ENCODE data around the gene APC2. TPM values are rescaled to one million over a fixed set of nuclear protein-coding genes. Genes with fewer than 3 reads are reported as not detected.
"Not testable (repeated sequence)": the region's sequence is repeated elsewhere in the genome, so short reads cannot be mapped to it uniquely, and the experiment has no call there.

The APC2 gene
- polyA plus RNA-seq, 1 experiment, result 0.09 TPM

GRCh38 chr19:1435378-1435989, 14.4 kb upstream of the APC2 start:
- no peak for DNase-seq (ENCODE audit: low read depth, low spot score)
- Histone ChIP-seq H3K4me3 (ENCODE audit: low read depth, low read length) (no peak overlapping the region), H3K27ac (ENCODE audit: low read depth, low read length) (no peak overlapping the region), H3K9me3 (ENCODE audit: control insufficient read depth, insufficient read depth, low read length) (peaks cover 6% of the 10 kb centered on the region; the same call in 1 of the 2 replicates), H3K27me3 (ENCODE audit: control insufficient read depth, insufficient read depth, low read length) (no peaks in the 10 kb centered on the region)
- POLR2A ChIA-PET, result no interaction called here
- TF ChIP-seq, protein P1, sequence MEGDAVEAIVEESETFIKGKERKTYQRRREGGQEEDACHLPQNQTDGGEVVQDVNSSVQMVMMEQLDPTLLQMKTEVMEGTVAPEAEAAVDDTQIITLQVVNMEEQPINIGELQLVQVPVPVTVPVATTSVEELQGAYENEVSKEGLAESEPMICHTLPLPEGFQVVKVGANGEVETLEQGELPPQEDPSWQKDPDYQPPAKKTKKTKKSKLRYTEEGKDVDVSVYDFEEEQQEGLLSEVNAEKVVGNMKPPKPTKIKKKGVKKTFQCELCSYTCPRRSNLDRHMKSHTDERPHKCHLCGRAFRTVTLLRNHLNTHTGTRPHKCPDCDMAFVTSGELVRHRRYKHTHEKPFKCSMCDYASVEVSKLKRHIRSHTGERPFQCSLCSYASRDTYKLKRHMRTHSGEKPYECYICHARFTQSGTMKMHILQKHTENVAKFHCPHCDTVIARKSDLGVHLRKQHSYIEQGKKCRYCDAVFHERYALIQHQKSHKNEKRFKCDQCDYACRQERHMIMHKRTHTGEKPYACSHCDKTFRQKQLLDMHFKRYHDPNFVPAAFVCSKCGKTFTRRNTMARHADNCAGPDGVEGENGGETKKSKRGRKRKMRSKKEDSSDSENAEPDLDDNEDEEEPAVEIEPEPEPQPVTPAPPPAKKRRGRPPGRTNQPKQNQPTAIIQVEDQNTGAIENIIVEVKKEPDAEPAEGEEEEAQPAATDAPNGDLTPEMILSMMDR (IDR thresholded peaks at IDR 0.05; ENCODE audit: low read depth, low read length), result no peak
- CTCF ChIA-PET, result no interaction called here

- H3K27me3 ChIP-seq (ENCODE audit: control insufficient read depth, insufficient read depth, low read length), result no peaks in the 10 kb centered on the region
- TF ChIP-seq, protein P1 (IDR thresholded peaks at IDR 0.05; ENCODE audit: low read depth, low read length), result no peak
- H3K9me3 ChIP-seq (ENCODE audit: control insufficient read depth, insufficient read depth, low read length), result peaks cover 6% of the 10 kb centered on the region; the same call in 1 of the 2 replicates
- ChIA-PET POLR2A (interaction anchor here (0.7 kb wide), 1 partner anchor 647 kb away, joined by 5 read pairs; no protein-coding TSS in a partner anchor), CTCF (interaction anchor here (0.6 to 1.4 kb wide), 3 partner anchors 23 to 718 kb away, joined by 3 to 4 read pairs (median 4); no protein-coding TSS in a partner anchor)
- H3K4me3 ChIP-seq (ENCODE audit: low read depth, low read length), result no peak overlapping the region
- no peak overlapping the region for H3K27ac ChIP-seq (ENCODE audit: low read depth, low read length)
- no peak for DNase-seq (ENCODE audit: low read depth, low spot score)
These were observed 12.3 kb upstream of the APC2 start for GRCh38 chr19:1437609-1438008.

GRCh38 chr19:1438035-1438932, 11.6 kb upstream of the APC2 start, which contains the start of gene RPS15:
RPS15 (plus strand) TSS chr19:1438396; CDS start chr19:1438426, 30 bp downstream.
- no peaks in the 10 kb centered on the region for H3K27me3 ChIP-seq (ENCODE audit: control insufficient read depth, insufficient read depth, low read length)
- DNase-seq (ENCODE audit: low read depth, low spot score), result peak; percentile 92
- CTCF ChIA-PET, result interaction anchor here (0.6 kb wide), 1 partner anchor 717 kb away, joined by 4 read pairs; no protein-coding TSS in a partner anchor
- TF ChIP-seq, protein P1 (IDR thresholded peaks at IDR 0.05; ENCODE audit: low read depth, low read length), result peak; percentile 90
- H3K9me3 ChIP-seq (ENCODE audit: control insufficient read depth, insufficient read depth, low read length), result peaks cover 6% of the 10 kb centered on the region; the same call in 1 of the 2 replicates
- POLR2A ChIA-PET, result interaction anchor here (0.7 kb wide), 1 partner anchor 194 kb away, joined by 3 read pairs; no protein-coding TSS in a partner anchor
- H3K27ac ChIP-seq (ENCODE audit: low read depth, low read length), result peak within 1 kb of the TSS; percentile 94
- peak within 1 kb of the TSS; percentile 61 for H3K4me3 ChIP-seq (ENCODE audit: low read depth, low read length)

DNA sequence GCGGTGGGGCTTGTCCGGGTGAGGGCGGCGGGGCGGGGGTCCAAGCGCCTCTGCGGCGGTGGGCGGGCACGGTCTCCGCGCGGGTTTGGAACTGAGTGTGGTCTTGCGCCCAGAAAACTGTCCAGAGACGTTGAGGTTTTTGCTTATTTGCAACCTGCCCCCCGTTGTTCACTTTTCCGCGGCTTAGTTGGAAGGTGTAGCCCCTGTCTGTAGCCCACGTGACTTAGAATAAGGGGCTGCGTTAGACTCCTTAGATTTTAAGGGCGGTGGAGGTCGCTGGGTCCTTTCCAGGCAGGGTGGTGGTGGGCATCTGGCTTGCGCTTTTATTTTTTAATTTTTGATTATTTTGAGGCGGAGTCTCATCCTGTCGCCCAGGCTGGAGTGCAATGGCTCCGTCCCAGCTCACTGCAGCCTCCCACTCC, 11.0 kb upstream of the APC2 start:
- Histone ChIP-seq H3K27me3 (ENCODE audit: control insufficient read depth, insufficient read depth, low read length) (no peaks in the 10 kb centered on the region), H3K4me3 (ENCODE audit: low read depth, low read length) (peak overlapping the region; percentile 61), H3K27ac (ENCODE audit: low read depth, low read length) (no peak overlapping the region), H3K9me3 (ENCODE audit: control insufficient read depth, insufficient read depth, low read length) (peaks cover 6% of the 10 kb centered on the region; the same call in 1 of the 2 replicates)
- POLR2A ChIA-PET, result interaction anchor here (0.7 kb wide), 1 partner anchor 195 kb away, joined by 3 read pairs; no protein-coding TSS in a partner anchor
- CTCF ChIA-PET, result no interaction called here
- DNase-seq (ENCODE audit: low read depth, low spot score), result no peak
- TF ChIP-seq, protein P1 (IDR thresholded peaks at IDR 0.05; ENCODE audit: low read depth, low read length), result no peak

GRCh38 chr19:1439525-1440417, 10.2 kb upstream of the APC2 start:
- CTCF ChIA-PET; H3K27ac ChIP-seq (ENCODE audit: low read depth, low read length); H3K9me3 ChIP-seq (ENCODE audit: control insufficient read depth, insufficient read depth, low read length); DNase-seq (ENCODE audit: low read depth, low spot score); POLR2A ChIA-PET; H3K27me3 ChIP-seq (ENCODE audit: control insufficient read depth, insufficient read depth, low read length): not testable (repeated sequence)
- peak overlapping the region; percentile 61 for H3K4me3 ChIP-seq (ENCODE audit: low read depth, low read length)

Data from AG04450 (cell line).